HG03571 (cell line): ENCODE results near the gene ZNF783.
"Not testable (repeated sequence)": the region's sequence is repeated elsewhere in the genome, so short reads cannot be mapped to it uniquely, and the experiment has no call there.

Experiments
- ATAC-seq: cut with Tn5 transposase; IDR thresholded peaks from one replicate; pipeline ENCODE4 v1.9.1; 2021; ENCODE audit not compliant: unreplicated experiment

The ZNF783 gene

GRCh38 chr7:149261829-149262617 lies at the start of gene ZNF783:
Gene ZNF783, plus strand, starts transcription at chr7:149262196. Its CDS starts 138 bp downstream, at chr7:149262334.
- peak; percentile 85 for ATAC-seq

GRCh38 chr7:149214020-149214720 lies 47.8 kb upstream of the ZNF783 start:
- ATAC-seq = no peak

- no peak for ATAC-seq
Measured at GRCh38 chr7:149216402-149216801, 45.6 kb upstream of the ZNF783 start.

GRCh38 chr7:149217570-149217969 lies 44.4 kb upstream of the ZNF783 start:
- no peak for ATAC-seq

GRCh38 chr7:149218469-149219420 lies 43.3 kb upstream of the ZNF783 start:
- ATAC-seq = no peak

GRCh38 chr7:149220534-149220933 lies 41.5 kb upstream of the ZNF783 start:
- no peak for ATAC-seq

- no peak for ATAC-seq
Measured at GRCh38 chr7:149223176-149223575, 38.8 kb upstream of the ZNF783 start.

GRCh38 chr7:149223761-149224160 lies 38.2 kb upstream of the ZNF783 start:
- no peak for ATAC-seq

GRCh38 chr7:149224352-149224751 lies 37.6 kb upstream of the ZNF783 start:
- ATAC-seq = no peak

GRCh38 chr7:149225106-149225505 lies 36.9 kb upstream of the ZNF783 start:
- no peak for ATAC-seq

GRCh38 chr7:149225656-149226055 lies 36.3 kb upstream of the ZNF783 start:
- ATAC-seq = no peak

GRCh38 chr7:149226366-149226765 lies 35.6 kb upstream of the ZNF783 start:
- not testable (repeated sequence) for ATAC-seq

- no peak for ATAC-seq
Measured at GRCh38 chr7:149226840-149227494, 35.0 kb upstream of the ZNF783 start.

- ATAC-seq = no peak
Measured at GRCh38 chr7:149228831-149229471, 33.0 kb upstream of the ZNF783 start.

GRCh38 chr7:149229526-149229925 lies 32.5 kb upstream of the ZNF783 start:
- ATAC-seq = no peak

GRCh38 chr7:149232362-149232761 lies 29.6 kb upstream of the ZNF783 start:
- ATAC-seq = no peak

GRCh38 chr7:149233655-149234204 lies 28.3 kb upstream of the ZNF783 start:
- ATAC-seq = not testable (repeated sequence)

- ATAC-seq = no peak
Measured at GRCh38 chr7:149237502-149237901, 24.5 kb upstream of the ZNF783 start.

GRCh38 chr7:149238051-149238450 lies 23.9 kb upstream of the ZNF783 start:
- no peak for ATAC-seq
